Effector CD4-positive, alpha-beta T cell (primary cell): Measurements from ENCODE around the gene TNN. TPM values are rescaled to one million over a fixed set of nuclear protein-coding genes. Genes with fewer than 3 reads are reported as not detected.
"Not testable (repeated sequence)": the region's sequence is repeated elsewhere in the genome, so short reads cannot be mapped to it uniquely, and the experiment has no call there.

Experiments
- DNase-seq: peaks from one replicate; pipeline ENCODE4 v3.0.0-alpha.2; 2020
- total RNA-seq: gene quantifications from one replicate; lab custom pipeline; 2026; lab: John Stamatoyannopoulos, UW

Gene TNN
- total RNA-seq, result not detected

GRCh38 chr1:175067362-175068106 is at the start of gene TNN:
TSS of gene TNN (plus strand) at chr1:175067833. CDS start at chr1:175077419, 9,586 bp downstream.
- DNase-seq, result no peak

- no peak for DNase-seq
Measured at GRCh38 chr1:175019524-175019923, 48.1 kb upstream of the TNN start.

GRCh38 chr1:175023043-175023921 is 44.4 kb upstream of the TNN start, which contains the start of gene MRPS14:
TSS of gene MRPS14 (minus strand) at chr1:175023425. CDS start at chr1:175023408, 17 bp downstream.
- DNase-seq, result peak; percentile 97

GRCh38 chr1:175023922-175024242 is 43.8 kb upstream of the TNN start:
- DNase-seq, result not testable (repeated sequence)

- no peak for DNase-seq
Measured at GRCh38 chr1:175024773-175025172, 42.9 kb upstream of the TNN start.

- DNase-seq, result no peak
Measured at GRCh38 chr1:175033953-175034352, 33.7 kb upstream of the TNN start.

GRCh38 chr1:175034775-175035174 is 32.9 kb upstream of the TNN start:
- no peak for DNase-seq

- DNase-seq, result no peak
Measured at GRCh38 chr1:175035865-175036264, 31.8 kb upstream of the TNN start.

GRCh38 chr1:175036476-175036875 is 31.2 kb upstream of the TNN start:
- DNase-seq, result no peak

- DNase-seq, result no peak
Measured at GRCh38 chr1:175037416-175037815, 30.2 kb upstream of the TNN start.

GRCh38 chr1:175040324-175040879 is 27.2 kb upstream of the TNN start:
- DNase-seq, result no peak

- DNase-seq, result no peak
Measured at GRCh38 chr1:175042650-175043049, 25.0 kb upstream of the TNN start.

- DNase-seq, result no peak
Measured at GRCh38 chr1:175043824-175044223, 23.8 kb upstream of the TNN start.

- not testable (repeated sequence) for DNase-seq
Measured at GRCh38 chr1:175044591-175044990, 23.0 kb upstream of the TNN start.

- no peak for DNase-seq
Measured at GRCh38 chr1:175045097-175045496, 22.5 kb upstream of the TNN start.

GRCh38 chr1:175045519-175045918 is 22.1 kb upstream of the TNN start:
- no peak for DNase-seq

GRCh38 chr1:175050992-175051391 is 16.6 kb upstream of the TNN start:
- DNase-seq, result no peak

GRCh38 chr1:175054736-175055135 is 12.9 kb upstream of the TNN start:
- no peak for DNase-seq

- DNase-seq, result no peak
Measured at GRCh38 chr1:175062339-175062738, 5.3 kb upstream of the TNN start.

- no peak for DNase-seq
Measured at GRCh38 chr1:175062858-175063257, 4.8 kb upstream of the TNN start.

- no peak for DNase-seq
Measured at GRCh38 chr1:175070818-175071217, 3.2 kb downstream of the TNN start.

GRCh38 chr1:175071276-175071943 is 3.8 kb downstream of the TNN start:
- DNase-seq, result no peak
